Pancreas (tissue), 10 donors: ENCODE data around the gene IRX1. TPM values are rescaled to one million over a fixed set of nuclear protein-coding genes. Genes with fewer than 3 reads are reported as not detected.

ENCODE experiments used
- ATAC-seq, 4 donors: fragments of 200-7000 bp; cut with Tn5 transposase; one replicate each; pipeline versions ENCODE4 v1.8.0 to v1.9.1; 2020; ENCODE audit warnings: mild to moderate bottlenecking in 4 of 4, moderate library complexity in 4 of 4
- DNase-seq, 6 donors: peaks; one replicate each; pipeline ENCODE4 v3.0.0-alpha.2; 2020
- FAIRE-seq: peaks from 2 replicates; lab custom pipeline; 2012; peaks lifted over from hg19 to GRCh38; lab: Jason Lieb, UNC
- H3K27ac ChIP-seq, 4 donors: fragments of 200-600 bp; sonication (generic); 1 replicate in 3 of 4; 2 replicates in 1 of 4; pipeline versions ENCODE4 v1.5.0 to v1.8.0; 2020
- H3K27me3 ChIP-seq, 4 donors: fragments of 200-600 bp; one replicate each; pipeline ENCODE4 v1.8.0; 2021
- H3K36me3 ChIP-seq, 3 donors: fragments of 200-600 bp; sonication (generic) in 1 of 3; one replicate each; pipeline versions ENCODE4 v1.5.0 to v1.8.0; 2020 to 2021
- H3K4me1 ChIP-seq, 3 donors: fragments of 200-600 bp; one replicate each; pipeline ENCODE4 v1.8.0; 2021
- H3K4me3 ChIP-seq, 4 donors: fragments of 200-600 bp; sonication (generic) in 2 of 4; one replicate each; pipeline versions ENCODE4 v1.5.0 to v1.8.0; 2020 to 2021
- H3K9me3 ChIP-seq, 4 donors: fragments of 200-600 bp; one replicate each; pipeline ENCODE4 v1.8.0; 2021
- WGBS, 2 donors: extraction: QIAGEN DNeasy Blood & Tissue Kit; methylation state at CpG; one replicate each; pipeline ENCODE4 v1.1.7; 2013; 5-methylcytosine and 5-hydroxymethylcytosine counted together
- intact Hi-C, 3 donors: fragments of 100-400 bp; cut with DNase I; formaldehyde crosslinking; loops; one replicate each; pipeline versions ENCODE4 v1.11.1 to v1.14.2; 2022
- polyA plus RNA-seq, 2 donors: library from polyadenylated mRNA; stranded (reverse); fragments of 200-250 nt; gene quantifications; one replicate each; pipeline ENCODE4 v1.2.3, GENCODE V29; 2013
- total RNA-seq, 6 donors: library from RNA; stranded (reverse); fragmentation: NEBNext Ultra II Directional in 4 of 6; extraction: Animal tissue kit (Norgen Biotek cat#: 25700) in 4 of 6; gene quantifications; one replicate each; pipeline versions ENCODE4 v1.2.1 to v1.2.4, GENCODE V29; 2021 to 2023
- TF ChIP-seq, protein P1 (sequence below), 4 donors: fragments of 200-600 bp; sonication (generic) in 3 of 4; IDR thresholded peaks; one replicate each; pipeline versions ENCODE4 v1.5.0 to v1.8.0; 2021; ENCODE audit warnings: antibody characterized with exemption in 4 of 4
- donor health status: healthy with polysubstance abuse.
- donor health status: DM: no; HTN: no; CAD: no; lungs with moderate emphysema.
- donor health status: DM: no; HTN: no; CAD: no.
- donor health status: control.
- donor health status: control.
- donor health status: Bipolar disorder and iron deficiency.
- donor health status: DM: yes; HTN: yes; CAD: no.
- donor health status: DM: no; HTN: no; CAD: no.
- donor health status: DM: no; HTN: no; CAD: no.
- donor health status: DM: yes; HTN: yes; CAD: no.

IRX1 gene
- total and polyA plus RNA-seq, 8 donors, result 0.09 to 3.4 (median 0.43) TPM; not detected in 1

DNA sequence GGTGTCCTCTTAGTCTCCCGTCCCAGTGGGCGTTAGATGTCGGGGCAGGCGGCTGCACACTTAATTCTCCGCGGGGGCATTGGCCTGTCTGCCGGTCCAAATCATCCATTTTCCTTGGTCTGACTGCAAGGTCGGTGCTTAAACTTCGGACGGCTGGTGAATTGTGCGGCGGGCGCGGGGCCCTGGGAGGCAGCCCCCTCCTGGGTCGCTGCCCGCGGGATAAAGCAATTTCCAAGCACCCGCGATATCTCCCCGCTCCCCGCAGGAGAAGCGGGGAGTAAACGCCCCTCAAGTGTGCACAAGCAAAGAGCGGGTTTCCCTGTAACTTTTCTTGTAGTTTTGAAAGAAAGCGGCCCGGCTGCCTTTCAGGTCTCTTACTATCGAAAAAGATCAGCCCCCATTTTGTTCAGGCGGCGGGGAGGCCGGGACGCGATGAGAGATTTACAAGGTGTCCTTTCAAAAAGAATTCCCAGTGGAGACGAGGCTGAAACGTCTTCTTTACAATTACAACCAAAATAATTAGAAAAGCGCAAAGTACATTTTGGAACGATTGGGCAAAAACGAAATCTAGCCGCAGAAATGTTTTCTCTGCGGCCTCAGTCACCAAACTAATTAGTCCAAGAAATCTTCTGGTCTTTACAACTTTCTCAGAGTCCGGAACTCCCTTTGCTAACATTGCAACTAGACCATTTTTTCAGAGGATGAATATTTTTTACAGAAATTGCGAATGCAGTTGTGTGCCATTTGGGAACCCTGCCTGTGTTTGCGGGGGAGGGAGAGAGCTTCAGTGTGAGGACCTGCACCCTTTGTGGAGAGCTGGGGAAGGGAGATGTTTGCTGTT lies 1.8 kb downstream of the IRX1 start:
- Histone ChIP-seq H3K4me1 (no peaks in the 10 kb centered on the region), H3K27me3 (peaks cover 0 to 57% (median 12%) of the 10 kb centered on the region in 4 donors), H3K36me3 (no peaks in the 10 kb centered on the region), H3K4me3 (no peak overlapping the region), H3K27ac (no peak overlapping the region), H3K9me3 (no peaks in the 10 kb centered on the region)
- FAIRE-seq, result no peak
- intact Hi-C loops, result no loop called here
- 8 to 9% methylated on average over 42 of the region's 42 CpGs for whole genome bisulfite sequencing, 2 donors
- no peak for ATAC-seq
- no peak for DNase-seq
- TF ChIP-seq, protein P1, sequence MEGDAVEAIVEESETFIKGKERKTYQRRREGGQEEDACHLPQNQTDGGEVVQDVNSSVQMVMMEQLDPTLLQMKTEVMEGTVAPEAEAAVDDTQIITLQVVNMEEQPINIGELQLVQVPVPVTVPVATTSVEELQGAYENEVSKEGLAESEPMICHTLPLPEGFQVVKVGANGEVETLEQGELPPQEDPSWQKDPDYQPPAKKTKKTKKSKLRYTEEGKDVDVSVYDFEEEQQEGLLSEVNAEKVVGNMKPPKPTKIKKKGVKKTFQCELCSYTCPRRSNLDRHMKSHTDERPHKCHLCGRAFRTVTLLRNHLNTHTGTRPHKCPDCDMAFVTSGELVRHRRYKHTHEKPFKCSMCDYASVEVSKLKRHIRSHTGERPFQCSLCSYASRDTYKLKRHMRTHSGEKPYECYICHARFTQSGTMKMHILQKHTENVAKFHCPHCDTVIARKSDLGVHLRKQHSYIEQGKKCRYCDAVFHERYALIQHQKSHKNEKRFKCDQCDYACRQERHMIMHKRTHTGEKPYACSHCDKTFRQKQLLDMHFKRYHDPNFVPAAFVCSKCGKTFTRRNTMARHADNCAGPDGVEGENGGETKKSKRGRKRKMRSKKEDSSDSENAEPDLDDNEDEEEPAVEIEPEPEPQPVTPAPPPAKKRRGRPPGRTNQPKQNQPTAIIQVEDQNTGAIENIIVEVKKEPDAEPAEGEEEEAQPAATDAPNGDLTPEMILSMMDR (IDR thresholded peaks at IDR 0.05), result no peak

DNA sequence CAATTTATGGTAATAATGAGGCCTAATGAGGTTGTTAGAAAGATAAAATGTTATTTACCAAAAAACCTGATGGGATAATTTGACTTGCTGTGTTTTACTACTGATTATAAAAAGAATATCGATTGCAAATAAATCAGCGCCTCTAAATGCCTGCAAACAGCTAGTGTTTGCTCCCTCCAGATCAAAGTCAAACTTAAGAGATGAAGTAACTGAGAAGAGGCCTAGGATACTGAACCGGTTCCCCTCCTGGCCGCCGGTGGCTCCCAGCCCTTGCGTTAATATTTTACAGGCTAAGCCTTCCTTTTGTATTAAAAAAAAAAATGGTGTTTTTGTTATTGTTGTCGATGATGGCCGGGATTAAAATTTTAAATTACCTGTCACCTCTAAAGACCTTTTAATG lies 2.6 kb downstream of the IRX1 start:
- DNase-seq (no peak), FAIRE-seq (no peak), ATAC-seq (no peak)
- Histone ChIP-seq H3K27me3 (peaks cover 0 to 64% (median 10%) of the 10 kb centered on the region in 4 donors), H3K27ac (no peak overlapping the region), H3K4me3 (no peak overlapping the region), H3K4me1 (no peaks in the 10 kb centered on the region), H3K36me3 (no peaks in the 10 kb centered on the region), H3K9me3 (no peaks in the 10 kb centered on the region)
- TF ChIP-seq, protein P1 (IDR thresholded peaks at IDR 0.05), result no peak
- 21% methylated on average over 8 of the region's 8 CpGs for WGBS, 2 donors
- intact Hi-C loops, result no loop called here

DNA sequence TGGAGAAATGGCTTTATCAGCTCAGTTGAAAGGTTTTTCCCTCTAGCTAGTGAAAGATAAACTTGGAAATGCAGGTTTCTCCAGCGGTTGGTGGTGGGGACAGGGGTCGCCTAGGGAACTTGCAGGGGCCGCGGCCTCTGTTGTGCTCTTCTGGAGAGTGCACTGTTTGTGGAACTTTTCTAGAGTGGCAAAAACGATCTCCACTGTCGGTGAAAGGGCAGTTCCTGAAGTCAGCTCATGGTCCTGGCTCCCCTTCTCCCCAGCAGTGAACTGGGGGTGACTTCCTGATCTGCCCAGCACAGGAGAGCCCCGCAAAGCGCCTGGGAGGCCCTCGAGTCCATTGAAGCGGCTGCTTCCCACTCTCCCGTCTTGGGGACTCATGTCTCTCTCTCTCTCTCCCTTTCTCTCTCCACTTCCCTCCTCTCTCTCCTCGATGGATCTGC lies 3.2 kb downstream of the IRX1 start:
- no peak overlapping the region for H3K4me3 ChIP-seq
- no peak for FAIRE-seq
- no peaks in the 10 kb centered on the region for H3K9me3 ChIP-seq
- no peaks in the 10 kb centered on the region for H3K4me1 ChIP-seq
- peaks cover 0 to 68% (median 10%) of the 10 kb centered on the region in 4 donors for H3K27me3 ChIP-seq
- ATAC-seq, result no peak
- TF ChIP-seq, protein P1 (IDR thresholded peaks at IDR 0.05), result no peak
- DNase-seq, result no peak
- no peaks in the 10 kb centered on the region for H3K36me3 ChIP-seq
- 5 to 9% methylated on average over 12 of the region's 12 CpGs for WGBS, 2 donors
- H3K27ac ChIP-seq, result no peak overlapping the region
- intact Hi-C loops, result no loop called here

DNA sequence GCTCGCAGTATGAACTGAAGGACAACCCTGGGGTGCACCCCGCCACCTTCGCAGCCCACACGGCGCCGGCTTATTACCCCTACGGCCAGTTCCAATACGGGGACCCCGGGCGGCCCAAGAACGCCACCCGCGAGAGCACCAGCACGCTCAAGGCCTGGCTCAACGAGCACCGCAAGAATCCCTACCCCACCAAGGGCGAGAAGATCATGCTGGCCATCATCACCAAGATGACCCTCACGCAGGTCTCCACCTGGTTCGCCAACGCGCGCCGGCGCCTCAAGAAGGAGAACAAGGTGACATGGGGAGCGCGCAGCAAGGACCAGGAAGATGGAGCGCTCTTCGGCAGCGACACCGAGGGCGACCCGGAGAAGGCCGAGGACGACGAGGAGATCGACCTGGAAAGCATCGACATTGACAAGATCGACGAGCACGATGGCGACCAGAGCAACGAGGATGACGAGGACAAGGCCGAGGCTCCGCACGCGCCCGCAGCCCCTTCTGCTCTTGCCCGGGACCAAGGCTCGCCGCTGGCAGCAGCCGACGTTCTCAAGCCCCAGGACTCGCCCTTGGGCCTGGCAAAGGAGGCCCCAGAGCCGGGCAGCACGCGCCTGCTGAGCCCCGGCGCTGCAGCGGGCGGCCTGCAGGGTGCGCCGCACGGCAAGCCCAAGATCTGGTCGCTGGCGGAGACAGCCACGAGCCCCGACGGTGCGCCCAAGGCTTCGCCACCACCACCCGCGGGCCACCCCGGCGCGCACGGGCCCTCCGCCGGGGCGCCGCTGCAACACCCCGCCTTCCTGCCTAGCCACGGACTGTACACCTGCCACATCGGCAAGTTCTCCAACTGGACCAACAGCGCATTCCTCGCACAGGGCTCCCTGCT lies 3.8 kb downstream of the IRX1 start:
- peaks cover 0 to 62% (median 10%) of the 10 kb centered on the region in 4 donors for H3K27me3 ChIP-seq
- no peak overlapping the region for H3K4me3 ChIP-seq
- H3K27ac ChIP-seq, result no peak overlapping the region
- no peaks in the 10 kb centered on the region for H3K4me1 ChIP-seq
- intact Hi-C loops, result no loop called here
- 6 to 8% methylated on average over 83 to 86 of the region's 86 CpGs for WGBS, 2 donors
- no peaks in the 10 kb centered on the region for H3K9me3 ChIP-seq
- ATAC-seq, result no peak
- TF ChIP-seq, protein P1 (IDR thresholded peaks at IDR 0.05), result no peak
- no peak for FAIRE-seq
- H3K36me3 ChIP-seq, result no peaks in the 10 kb centered on the region
- peak in 1 of 6 donors; percentile 61 for DNase-seq
